Astrocyte of the cerebellum (primary cell): ENCODE data around the gene SPRED2.

Source experiments
- DNase-seq: peaks from one replicate; pipeline ENCODE4 v3.0.0-alpha.2; 2011; ENCODE audit warnings: low read depth
- H3K4me3 ChIP-seq: 2 replicates; pipeline ENCODE4 v1.5.1; 2011; ENCODE audit warnings: mild to moderate bottlenecking, low read depth, low read length, moderate library complexity
- CTCF ChIP-seq: IDR thresholded peaks from 2 replicates; pipeline ENCODE4 v1.5.1; 2012; ENCODE audit warnings: low read length, low read depth, moderate library complexity, mild to moderate bottlenecking; ENCODE audit errors: missing control alignments
- in situ Hi-C: cut with HindIII; loops from 2 replicates; pipeline ENCODE4 v1.10.0; 2017; ENCODE audit warnings: low sequenced_read_pairs

Gene SPRED2

DNA sequence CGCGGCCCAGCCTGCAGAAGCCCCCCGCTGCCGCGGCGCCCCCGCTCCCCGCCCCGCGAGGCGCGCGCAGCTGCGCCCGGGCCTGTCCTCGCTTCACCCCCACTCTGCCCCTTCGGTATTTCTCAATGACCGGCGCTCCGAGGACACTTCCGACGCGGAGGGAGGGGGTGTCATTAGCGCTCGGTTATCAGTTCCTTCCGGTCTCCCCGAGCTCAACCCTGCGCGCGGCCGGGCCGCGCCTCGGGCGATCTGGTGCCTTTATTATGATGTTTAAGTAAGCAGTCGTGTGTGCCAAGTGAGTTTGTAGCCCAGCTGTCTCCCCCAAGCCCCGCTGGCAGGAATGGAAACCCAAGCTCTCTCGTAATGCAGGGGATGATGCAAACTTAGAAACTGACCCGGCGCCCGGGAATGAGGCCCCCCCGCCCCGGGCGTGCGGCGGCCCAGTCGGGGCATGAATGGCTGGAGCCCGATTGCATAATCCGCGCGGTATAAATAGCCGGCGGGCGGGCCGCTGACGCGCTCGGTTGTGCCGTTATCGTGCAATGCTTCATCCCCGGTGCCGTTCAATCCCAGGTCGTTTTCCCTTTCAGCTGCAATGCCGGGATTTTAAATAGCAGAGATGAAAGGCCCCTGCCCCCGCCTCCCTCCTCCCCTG, 3.9 kb upstream of the SPRED2 start:
- peak; percentile 78 for DNase-seq
- H3K4me3 ChIP-seq: peak overlapping the region; percentile 70
- in situ Hi-C loops: no loop called here
- no peak for TF ChIP-seq CTCF

GRCh38 chr2:65435625-65436168, 3.3 kb upstream of the SPRED2 start:
- in situ Hi-C loops: no loop called here
- peak; percentile 5 for TF ChIP-seq CTCF
- peak overlapping the region; percentile 70 for H3K4me3 ChIP-seq
- DNase-seq: peak; percentile 68

GRCh38 chr2:65434592-65435241, 2.3 kb upstream of the SPRED2 start:
- no peak overlapping the region for H3K4me3 ChIP-seq
- no peak for TF ChIP-seq CTCF
- in situ Hi-C loops: no loop called here
- DNase-seq: no peak

DNA sequence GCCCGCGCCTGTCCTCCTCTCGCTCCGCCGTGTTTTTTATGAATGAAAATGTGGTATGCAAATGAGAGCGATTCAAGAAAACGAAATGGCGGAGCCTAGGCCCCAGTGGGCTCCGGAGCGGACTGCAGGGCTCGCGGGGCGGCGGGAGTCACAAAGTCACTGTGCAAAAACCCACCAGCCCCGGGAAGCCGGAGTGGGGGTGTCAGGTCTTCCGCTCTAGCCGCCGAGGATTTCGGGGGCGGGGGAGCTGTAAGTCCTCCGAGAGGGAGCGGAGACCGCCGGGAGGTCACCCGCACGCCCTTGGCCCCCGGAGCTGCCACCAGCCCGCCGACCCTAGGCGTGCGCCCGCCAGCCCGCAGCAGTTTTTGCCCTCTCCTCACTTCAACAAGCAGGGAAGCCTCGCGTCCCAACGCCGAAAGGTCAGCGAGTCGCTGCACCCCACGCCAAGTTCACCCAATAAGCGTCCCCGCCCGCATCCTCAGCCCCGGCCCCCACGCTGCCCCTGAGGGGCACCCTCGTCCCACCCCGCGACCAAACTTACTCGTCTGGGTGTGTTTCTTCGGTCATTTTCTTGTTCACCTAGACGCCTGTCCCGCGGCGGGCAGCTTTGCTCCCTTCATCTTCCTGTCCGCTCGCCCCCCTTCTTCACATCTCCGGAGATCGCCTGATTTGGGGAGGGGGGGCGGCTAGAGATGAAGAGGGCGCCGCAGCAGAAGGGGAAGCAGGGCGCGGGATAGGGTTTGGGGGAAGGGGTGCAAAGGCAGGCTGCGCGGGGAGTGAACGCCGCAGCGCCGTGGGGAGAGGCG, 775 bp downstream of the SPRED2 start:
- TF ChIP-seq CTCF: no peak
- no peak for DNase-seq
- in situ Hi-C loops: no loop called here
- peak overlapping the region; percentile 85 for H3K4me3 ChIP-seq

DNA sequence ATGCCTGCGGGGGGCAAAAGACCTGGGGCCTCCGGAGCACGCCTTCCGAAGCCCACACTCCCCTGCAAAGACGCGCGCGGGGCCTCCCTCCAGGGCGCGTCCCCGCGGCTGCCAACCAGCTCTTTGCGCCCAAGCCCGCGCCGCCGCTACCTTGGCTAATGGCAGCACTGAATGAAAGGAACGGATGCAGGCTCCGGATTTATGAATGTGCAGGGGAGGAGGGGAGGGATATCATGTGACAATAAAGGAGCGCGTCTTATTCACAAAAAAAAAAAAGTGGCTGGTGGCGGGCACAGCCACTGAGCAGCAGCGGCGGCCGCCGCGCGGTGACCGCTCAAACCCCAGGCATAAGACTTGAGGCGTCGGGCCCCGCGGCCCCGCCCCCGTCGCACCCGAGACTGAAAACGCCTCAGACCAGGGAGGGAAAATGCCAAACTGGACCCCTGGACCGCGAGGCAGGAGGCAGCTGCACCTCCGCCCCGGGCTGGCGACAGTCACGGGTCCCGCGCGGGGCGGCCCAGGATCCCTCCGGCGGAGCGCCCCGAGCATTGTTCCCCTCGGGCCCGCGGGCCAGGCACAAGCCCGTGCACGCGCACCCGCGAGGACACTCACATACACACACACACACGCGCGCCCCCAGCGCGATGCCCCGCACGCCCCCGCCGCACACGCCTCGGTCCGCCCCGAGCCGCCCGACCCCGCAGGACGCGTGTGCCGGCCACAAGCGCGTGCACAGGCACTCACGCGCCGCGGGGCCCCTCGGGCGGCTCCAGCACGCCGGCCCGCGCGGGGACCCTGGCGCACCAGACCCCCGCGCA, 1.6 kb downstream of the SPRED2 start:
- DNase-seq: no peak
- in situ Hi-C loops: no loop called here
- TF ChIP-seq CTCF: no peak
- H3K4me3 ChIP-seq: peak overlapping the region; percentile 85
